ENCODE results near the gene DLX1. TPM values are rescaled to one million over a fixed set of nuclear protein-coding genes. Genes with fewer than 3 reads are reported as not detected.

The DLX1 gene
- total and polyA plus RNA-seq, 9 of the 15 experiments (the other 6 are each of a cell fraction or from before 2014, with no cell fraction given) = 1.9 to 26.2 (median 9.6) TPM

DNA sequence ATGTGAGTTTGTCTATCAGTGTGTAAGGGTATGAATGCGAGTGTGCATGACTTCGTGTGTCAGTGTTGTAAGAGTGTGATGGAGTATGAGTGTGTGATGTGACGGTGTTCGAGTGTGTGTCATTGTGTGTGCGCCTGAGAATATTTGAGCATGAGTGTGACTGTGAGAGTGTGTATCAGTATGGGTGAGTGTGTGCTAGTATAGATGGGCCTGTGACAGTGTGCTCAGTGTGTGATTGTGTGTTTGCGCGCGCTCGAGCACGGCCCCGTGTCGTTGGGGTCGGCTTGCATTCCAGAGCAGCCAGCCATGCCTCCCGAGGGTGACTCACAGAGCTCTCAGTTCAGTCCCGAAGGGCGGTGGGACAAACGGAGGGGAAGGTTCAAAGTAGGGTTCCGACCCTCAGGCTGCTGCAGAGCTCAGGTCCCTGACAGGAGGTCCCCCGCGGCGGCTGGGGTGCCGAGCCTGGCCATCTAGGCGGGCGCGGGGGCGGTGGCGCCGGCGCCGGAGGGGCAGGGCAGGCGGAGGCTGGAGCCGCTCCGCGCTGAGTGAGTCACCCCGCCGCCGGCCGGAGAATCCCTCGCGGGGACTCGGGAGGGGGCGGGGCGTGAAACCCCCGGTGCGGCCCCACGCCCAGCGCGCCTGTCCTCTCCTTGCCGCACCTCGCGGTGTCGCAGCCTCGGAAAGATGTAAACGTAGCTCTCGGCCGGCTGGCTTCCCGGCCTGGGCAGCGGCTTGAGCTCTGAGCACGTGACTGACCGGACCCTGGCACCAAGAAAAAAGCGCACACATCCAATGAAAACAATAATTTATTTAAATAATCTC is 13.6 kb downstream of the DLX1 start (continued):
- TF ChIP-seq MGA (IDR thresholded peaks at IDR 0.05) = peak; percentile 88
- TF ChIP-seq, protein P1, sequence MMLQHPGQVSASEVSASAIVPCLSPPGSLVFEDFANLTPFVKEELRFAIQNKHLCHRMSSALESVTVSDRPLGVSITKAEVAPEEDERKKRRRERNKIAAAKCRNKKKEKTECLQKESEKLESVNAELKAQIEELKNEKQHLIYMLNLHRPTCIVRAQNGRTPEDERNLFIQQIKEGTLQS (IDR thresholded peaks at IDR 0.05) = peak; percentile 82
- TF ChIP-seq, protein P1 (CRISPR knock-in tag; conservative IDR thresholded peaks at IDR 0.05) = peak; percentile 92
- peak; percentile 51 for TF ChIP-seq ZNF584 (CRISPR knock-in tag; IDR thresholded peaks at IDR 0.05; ENCODE audit: low read depth)
- no peak for TF ChIP-seq ZNF197 (CRISPR knock-in tag; IDR thresholded peaks at IDR 0.05; ENCODE audit: low read depth)
- TF ChIP-seq U2AF1 (optimal IDR thresholded peaks at IDR 0.05; ENCODE audit: low read depth, low read length) = peak; percentile 25
- peak; percentile 57; the same call in 1 of the 2 replicates for TF ChIP-seq ZBTB17 (CRISPR knock-in tag; IDR thresholded peaks at IDR 0.05)
- peak; percentile 71 for TF ChIP-seq ZNF740 (CRISPR knock-in tag; IDR thresholded peaks at IDR 0.05)
- TF ChIP-seq ZNF740 (tag; IDR thresholded peaks at IDR 0.05) = no peak
- no peak for TF ChIP-seq ZNF274 (IDR thresholded peaks at IDR 0.05; ENCODE audit: borderline replicate concordance, low read depth, low read length)
- TF ChIP-seq ADNP (tag; IDR thresholded peaks at IDR 0.05) = no peak
- TF ChIP-seq YY1 (IDR thresholded peaks at IDR 0.05; ENCODE audit: borderline replicate concordance in 1 of 3, control insufficient read depth in 1 of 3, extremely low read depth in 1 of 3, insufficient read depth in 3 of 3, insufficient read length in 1 of 3, insufficient replicate concordance in 2 of 3, low read depth in 1 of 3, low read length in 2 of 3) = peak in 1 of 3 experiments; percentile 39

Measured in K562 (cell line).